ENCODE measurements around the gene USE1. TPM values are rescaled to one million over a fixed set of nuclear protein-coding genes. Genes with fewer than 3 reads are reported as not detected.

USE1 gene
- total and polyA plus RNA-seq, 9 of the 15 experiments (the other 6 are each of a cell fraction or from before 2014, with no cell fraction given) = 17.3 to 52.4 (median 34.0) TPM

- peak; percentile 48 for TF ChIP-seq CBFA2T3 (IDR thresholded peaks at IDR 0.05)
Observed at GRCh38 chr19:17254636-17255035, 39.5 kb downstream of the USE1 start (continued).

GRCh38 chr19:17255150-17255621 is 40.0 kb downstream of the USE1 start:
- 0 out of 2 replicates have a peak, but pooled peaks have one; percentile 50 for TF ChIP-seq CEBPB (tag; IDR thresholded peaks at IDR 0.05)
- no peak for TF ChIP-seq ZNF133 (CRISPR knock-in tag; IDR thresholded peaks at IDR 0.05)
- no peak for TF ChIP-seq ID3 (CRISPR knock-in tag; IDR thresholded peaks at IDR 0.05)
- TF ChIP-seq ID3 (tag; IDR thresholded peaks at IDR 0.05) = no peak
- no peak for TF ChIP-seq EP400 (IDR thresholded peaks at IDR 0.05)
- TF ChIP-seq PKNOX1 (IDR thresholded peaks at IDR 0.05) = peak; percentile 68
- H3K27ac ChIP-seq (ENCODE audit: extremely low read depth, low read depth, low read length) = no peak overlapping the region
- H3K9me1 ChIP-seq (ENCODE audit: control insufficient read depth, insufficient read depth, low read length) = no peaks in the 10 kb centered on the region
- DNase-seq (ENCODE audit: extremely low read depth in 1 of 4, low spot score in 3 of 4) (no peak), ATAC-seq (no peak), FAIRE-seq (no peak)
- ChIA-PET CTCF (ENCODE audit: low intra/inter-chr PET ratio) (no interaction called here), POLR2A (interaction anchor here (1.5 to 2.0 kb wide), 2 partner anchors 12 to 54 kb away, joined by 4 to 9 read pairs; partner anchors contain the start of genes BABAM1 and DDA1)
- no TSS peak for BruUV-seq (replicated peaks)
- H3K4me2 ChIP-seq (ENCODE audit: insufficient read depth, low read length) = no peak overlapping the region
- in situ Hi-C loops (cut with MboI) = no loop called here
- no peaks in the 10 kb centered on the region for H4K20me1 ChIP-seq (replicated peaks; ENCODE audit: control insufficient read depth, insufficient read depth, low read length)
- intact Hi-C loops (cut with micrococcal nuclease) = no loop called here
- peak overlapping the region in 1 of 2 experiments; percentile 35; a peak in 2 of 4 replicates for H3K9ac ChIP-seq (ENCODE audit: insufficient read depth in 1 of 2, low read depth in 2 of 2, low read length in 2 of 2)
- no peaks in the 10 kb centered on the region for H3K27me3 ChIP-seq (ENCODE audit: control insufficient read depth in 2 of 2, insufficient read depth in 2 of 2, low read length in 2 of 2)
- 61% methylated on average over 15 of the region's 18 CpGs for WGBS (ENCODE audit: insufficient coverage, low coverage, missing lambda C conversion rate)
- H2AFZ ChIP-seq (ENCODE audit: low read depth, low read length) = no peak overlapping the region
- H3K4me1 ChIP-seq (replicated peaks in 1 of 2; ENCODE audit: control insufficient read depth in 2 of 2, insufficient read depth in 2 of 2, low read length in 2 of 2) = peaks cover 0 to 11% of the 10 kb centered on the region in 2 experiments; a peak in 2 of 5 replicates
- H3K4me3 ChIP-seq = no peak overlapping the region
- H3K9me3 ChIP-seq (replicated peaks; ENCODE audit: control insufficient read depth, insufficient read depth, low read depth, low read length) = no peaks in the 10 kb centered on the region
- no peaks in the 10 kb centered on the region for H3K79me2 ChIP-seq (ENCODE audit: control insufficient read depth, insufficient read depth, low read length)
- no peaks in the 10 kb centered on the region for H3K36me3 ChIP-seq (ENCODE audit: control insufficient read depth, insufficient read depth, low read length)

Measured in K562 (cell line).